Trophoblast cell (in vitro differentiated cells and primary cell): ENCODE results near the gene DCDC2C.

ENCODE experiments used
- DNase-seq, 2 donors: peaks; one replicate each; pipeline ENCODE4 v3.0.0-alpha.2; 2016
- H2AFZ ChIP-seq: 2 replicates; pipeline ENCODE4 v1.6.1; 2013; ENCODE audit warnings: low read length, moderate library complexity, mild to moderate bottlenecking; ENCODE audit not compliant: insufficient read depth, poor library complexity
- H2AK5ac ChIP-seq: 2 replicates; pipeline ENCODE4 v1.6.1; 2013; ENCODE audit warnings: mild to moderate bottlenecking, low read length
- H2BK120ac ChIP-seq: 2 replicates; pipeline ENCODE4 v1.6.1; 2013; ENCODE audit warnings: low read length, mild to moderate bottlenecking, moderate library complexity; ENCODE audit not compliant: insufficient read depth, poor library complexity
- H2BK12ac ChIP-seq: 2 replicates; pipeline ENCODE4 v1.6.1; 2013; ENCODE audit warnings: mild to moderate bottlenecking, low read length, moderate library complexity
- H2BK5ac ChIP-seq: 2 replicates; pipeline ENCODE4 v1.6.1; 2013; ENCODE audit warnings: low read length, low read depth, moderate library complexity, mild to moderate bottlenecking; ENCODE audit not compliant: poor library complexity
- H3K14ac ChIP-seq: 2 replicates; pipeline ENCODE4 v1.6.1; 2013; ENCODE audit warnings: mild to moderate bottlenecking, low read length
- H3K18ac ChIP-seq: 2 replicates; pipeline ENCODE4 v1.6.1; 2013; ENCODE audit warnings: mild to moderate bottlenecking, low read length
- H3K23ac ChIP-seq: 2 replicates; pipeline ENCODE4 v1.6.1; 2013; ENCODE audit warnings: low read length
- H3K27ac ChIP-seq: 2 replicates; pipeline ENCODE4 v1.5.1; 2013; ENCODE audit warnings: low read depth, mild to moderate bottlenecking, inconsistent platforms, low read length, moderate library complexity
- H3K27me3 ChIP-seq: 2 replicates; pipeline ENCODE4 v1.6.1; 2013; ENCODE audit warnings: inconsistent platforms, mild to moderate bottlenecking, low read length, moderate library complexity; ENCODE audit not compliant: insufficient read depth
- H3K36me3 ChIP-seq, 2 experiments: 1 replicate in 1 of 2; 2 replicates in 1 of 2; pipeline ENCODE4 v1.6.1; 2013; ENCODE audit warnings: low read length in 2 of 2, mild to moderate bottlenecking in 2 of 2, moderate library complexity in 1 of 2; ENCODE audit not compliant: insufficient read depth in 2 of 2, control insufficient read depth in 1 of 2
- H3K4ac ChIP-seq: 2 replicates; pipeline ENCODE4 v1.6.1; 2013; ENCODE audit warnings: low read depth, mild to moderate bottlenecking, low read length, moderate library complexity
- H3K4me1 ChIP-seq, 2 experiments: 1 replicate in 1 of 2; 2 replicates in 1 of 2; pipeline ENCODE4 v1.6.1; 2013; ENCODE audit warnings: low read length in 2 of 2, mild to moderate bottlenecking in 2 of 2, moderate library complexity in 1 of 2; ENCODE audit not compliant: insufficient read depth in 2 of 2, control insufficient read depth in 1 of 2
- H3K4me2 ChIP-seq: 2 replicates; pipeline ENCODE4 v1.6.1; 2013; ENCODE audit warnings: inconsistent platforms, mild to moderate bottlenecking, low read length, moderate library complexity
- H3K4me3 ChIP-seq: 2 replicates; pipeline ENCODE4 v1.5.1; 2013; ENCODE audit warnings: mild to moderate bottlenecking, low read depth, low read length, inconsistent platforms
- H3K79me1 ChIP-seq: one replicate; pipeline ENCODE4 v1.6.1; 2013; ENCODE audit warnings: low read length
- H3K79me2 ChIP-seq: 2 replicates; pipeline ENCODE4 v1.6.1; 2013; ENCODE audit warnings: low read length, mild to moderate bottlenecking; ENCODE audit not compliant: control insufficient read depth, insufficient read depth, poor library complexity
- H3K9ac ChIP-seq: 2 replicates; pipeline ENCODE4 v1.6.1; 2013; ENCODE audit warnings: mild to moderate bottlenecking, low read length
- H3K9me3 ChIP-seq: 2 replicates; pipeline ENCODE4 v1.6.1; 2013; ENCODE audit warnings: low read depth, mild to moderate bottlenecking, control low read depth, inconsistent platforms, low read length; ENCODE audit not compliant: insufficient read depth
- H4K12ac ChIP-seq: 2 replicates; pipeline ENCODE4 v1.6.1; 2013; ENCODE audit warnings: low read depth, mild to moderate bottlenecking, low read length, moderate library complexity
- H4K8ac ChIP-seq: 2 replicates; pipeline ENCODE4 v1.6.1; 2013; ENCODE audit warnings: low read depth, mild to moderate bottlenecking, low read length, moderate library complexity
- H4K91ac ChIP-seq: one replicate; pipeline ENCODE4 v1.6.1; 2013; ENCODE audit warnings: low read depth, mild to moderate bottlenecking, low read length, moderate library complexity
- WGBS: extraction: QIAGEN DNeasy Blood & Tissue Kit; methylation state at CpG from one replicate; pipeline ENCODE4 v1.1.7; 2013; ENCODE audit warnings: missing lambda C conversion rate; ENCODE audit not compliant: insufficient read length, insufficient coverage; ENCODE audit errors: extremely low coverage; 5-methylcytosine and 5-hydroxymethylcytosine counted together

DCDC2C gene

GRCh38 chr2:3771576-3771975 lies 68.2 kb downstream of the DCDC2C start:
- DNase-seq, result no peak
- Histone ChIP-seq H3K4me3 (no peak overlapping the region), H3K4me1 (no peaks in the 10 kb centered on the region), H4K8ac (no peak overlapping the region), H3K9ac (no peak overlapping the region), H2AK5ac (no peak overlapping the region), H3K23ac (no peak overlapping the region), H3K18ac (no peak overlapping the region), H4K12ac (no peak overlapping the region), H3K9me3 (no peaks in the 10 kb centered on the region), H3K79me1 (no peaks in the 10 kb centered on the region), H3K4me2 (no peak overlapping the region), H2AFZ (no peak overlapping the region), H3K79me2 (no peaks in the 10 kb centered on the region), H3K36me3 (no peaks in the 10 kb centered on the region), H2BK120ac (no peak overlapping the region), H2BK5ac (no peak overlapping the region), H3K4ac (no peak overlapping the region), H3K27me3 (no peaks in the 10 kb centered on the region), H4K91ac (no peak overlapping the region), H3K27ac (no peak overlapping the region), H2BK12ac (no peak overlapping the region), H3K14ac (no peak overlapping the region)
- no CpG with 5 or more reads among the region's 13 CpGs for WGBS

DNA sequence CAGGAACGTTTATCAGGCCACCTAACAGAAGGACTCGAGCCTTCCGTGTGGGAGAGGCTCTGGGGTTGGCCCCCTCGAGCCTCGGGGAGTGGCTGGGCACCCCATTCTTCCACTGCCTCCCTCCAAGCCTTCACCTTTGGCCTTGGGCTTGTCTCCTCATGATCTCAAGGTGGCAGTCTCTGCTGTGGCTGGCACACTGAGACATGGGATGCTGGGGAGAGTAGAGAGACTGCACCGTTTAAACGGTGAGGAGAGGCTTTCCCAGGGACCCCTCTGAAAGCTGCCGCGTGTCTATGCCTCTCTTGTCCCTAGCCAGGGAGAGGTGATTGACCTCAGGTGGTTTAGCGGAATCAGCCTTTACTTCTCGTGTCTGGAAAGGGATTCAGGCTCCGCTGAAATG lies 71.0 kb downstream of the DCDC2C start:
- Histone ChIP-seq H3K4me2 (no peak overlapping the region), H2AFZ (no peak overlapping the region), H2BK12ac (no peak overlapping the region), H2AK5ac (no peak overlapping the region), H2BK5ac (no peak overlapping the region), H3K9ac (no peak overlapping the region), H4K8ac (no peak overlapping the region), H3K79me1 (no peaks in the 10 kb centered on the region), H3K27ac (no peak overlapping the region), H3K9me3 (no peaks in the 10 kb centered on the region), H3K27me3 (no peaks in the 10 kb centered on the region), H3K36me3 (no peaks in the 10 kb centered on the region), H3K79me2 (no peaks in the 10 kb centered on the region), H3K4me1 (no peaks in the 10 kb centered on the region), H3K14ac (no peak overlapping the region), H4K91ac (no peak overlapping the region), H3K4me3 (no peak overlapping the region), H2BK120ac (no peak overlapping the region), H3K4ac (no peak overlapping the region), H4K12ac (no peak overlapping the region), H3K18ac (no peak overlapping the region), H3K23ac (no peak overlapping the region)
- DNase-seq, result no peak
- 100% methylated on average over 1 of the region's 12 CpGs for WGBS

GRCh38 chr2:3776311-3776710 lies 72.9 kb downstream of the DCDC2C start:
- no peaks in the 10 kb centered on the region for H3K9me3 ChIP-seq
- H3K27ac ChIP-seq, result no peak overlapping the region
- WGBS, result no CpG with 5 or more reads among the region's 10 CpGs
- no peaks in the 10 kb centered on the region for H3K4me1 ChIP-seq
- H4K91ac ChIP-seq, result no peak overlapping the region
- H3K4me2 ChIP-seq, result no peak overlapping the region
- no peak for DNase-seq
- no peak overlapping the region for H2BK5ac ChIP-seq
- no peak overlapping the region for H3K18ac ChIP-seq
- no peaks in the 10 kb centered on the region for H3K79me1 ChIP-seq
- no peak overlapping the region for H4K12ac ChIP-seq
- H2BK120ac ChIP-seq, result no peak overlapping the region
- no peaks in the 10 kb centered on the region for H3K79me2 ChIP-seq
- no peak overlapping the region for H3K4ac ChIP-seq
- H3K9ac ChIP-seq, result no peak overlapping the region
- H2AFZ ChIP-seq, result no peak overlapping the region
- no peak overlapping the region for H3K23ac ChIP-seq
- H4K8ac ChIP-seq, result no peak overlapping the region
- H3K27me3 ChIP-seq, result no peaks in the 10 kb centered on the region
- H2BK12ac ChIP-seq, result no peak overlapping the region
- no peak overlapping the region for H2AK5ac ChIP-seq
- no peak overlapping the region for H3K14ac ChIP-seq
- H3K36me3 ChIP-seq, result no peaks in the 10 kb centered on the region
- no peak overlapping the region for H3K4me3 ChIP-seq

DNA sequence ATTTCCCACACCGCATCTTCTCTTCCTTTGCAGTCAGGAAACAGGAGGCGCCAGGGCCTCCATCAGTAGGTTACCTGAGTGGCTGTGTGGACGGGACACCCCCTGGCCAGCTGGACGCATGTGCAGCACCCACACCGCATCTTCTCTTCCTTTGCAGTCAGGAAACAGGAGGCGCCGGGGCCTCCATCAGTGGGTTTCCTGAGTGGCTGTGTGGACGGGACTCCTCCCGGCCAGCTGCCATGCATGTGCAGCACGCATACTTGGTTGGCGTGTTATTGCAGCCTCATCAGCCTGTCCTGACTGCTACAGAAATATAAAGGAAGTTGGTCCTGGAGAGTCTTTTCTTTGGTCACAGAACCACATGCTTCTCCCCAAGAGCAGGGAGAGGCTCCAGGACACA lies 74.6 kb downstream of the DCDC2C start:
- Histone ChIP-seq H3K79me1 (no peaks in the 10 kb centered on the region), H2AFZ (no peak overlapping the region), H4K8ac (no peak overlapping the region), H4K12ac (no peak overlapping the region), H3K36me3 (no peaks in the 10 kb centered on the region), H4K91ac (no peak overlapping the region), H2BK5ac (no peak overlapping the region), H3K23ac (no peak overlapping the region), H3K27me3 (no peaks in the 10 kb centered on the region), H3K4ac (no peak overlapping the region), H3K9me3 (no peaks in the 10 kb centered on the region), H3K27ac (no peak overlapping the region), H3K9ac (no peak overlapping the region), H2BK12ac (no peak overlapping the region), H3K4me2 (no peak overlapping the region), H3K4me3 (no peak overlapping the region), H3K79me2 (no peaks in the 10 kb centered on the region), H3K4me1 (no peaks in the 10 kb centered on the region), H2AK5ac (no peak overlapping the region), H3K18ac (no peak overlapping the region), H2BK120ac (no peak overlapping the region), H3K14ac (no peak overlapping the region)
- no peak for DNase-seq
- WGBS, result no CpG with 5 or more reads among the region's 11 CpGs
